K562 (cell line): ENCODE results near the gene GPALPP1. TPM values are rescaled to one million over a fixed set of nuclear protein-coding genes. Genes with fewer than 3 reads are reported as not detected.

Source experiments
- CHD1 ChIP-seq: fragments of 200-600 bp; sonication (generic); IDR thresholded peaks from one replicate; pipeline ENCODE4 v1.6.1; 2012; ENCODE audit warnings: mild to moderate bottlenecking, moderate library complexity, low read length, inconsistent platforms
- DACH1 ChIP-seq: fragments of 450-650 bp; IDR thresholded peaks from 2 replicates; pipeline ENCODE4 v1.6.1; 2018; ENCODE audit not compliant: partially characterized antibody
- DIDO1 ChIP-seq: fragments of 450-650 bp; IDR thresholded peaks from 2 replicates; pipeline ENCODE4 v1.6.1; 2016; ENCODE audit warnings: low read depth, missing biosample characterization, missing genetic modification characterization
- ETV1 ChIP-seq: fragments of 450-650 bp; conservative IDR thresholded peaks from 2 replicates; pipeline ENCODE4 v1.6.1; 2016; ENCODE audit warnings: missing genetic modification characterization, control low read depth, low read depth, missing compliant biosample characterization
- FUS ChIP-seq: fragments of 200-400 bp; formaldehyde crosslinking; optimal IDR thresholded peaks from 2 replicates; pipeline ENCODE3; 2017; ENCODE audit warnings: low read depth, low read length
- GABPB1 ChIP-seq: sonication (generic); formaldehyde crosslinking; IDR thresholded peaks from 2 replicates; pipeline ENCODE4 v1.8.0; 2022; ENCODE audit warnings: mild to moderate bottlenecking, missing genetic modification reagents
- HDAC1 ChIP-seq, 2 experiments: fragments of 450-650 bp; IDR thresholded peaks; 2 replicates each; pipeline ENCODE4 v1.6.1; 2016 to 2017; ENCODE audit warnings: inconsistent platforms in 1 of 2, mild to moderate bottlenecking in 1 of 2, moderate library complexity in 1 of 2
- KLF16 ChIP-seq: IDR thresholded peaks from 2 replicates; pipeline ENCODE4 v1.6.1; 2016; ENCODE audit warnings: antibody characterized with exemption
- MAFG ChIP-seq: fragments of 450-650 bp; conservative IDR thresholded peaks from 2 replicates; pipeline ENCODE4 v1.6.1; 2016; ENCODE audit warnings: missing genetic modification characterization, missing compliant biosample characterization
- MAFK ChIP-seq: IDR thresholded peaks from 2 replicates; pipeline ENCODE4 v1.6.1; 2011; ENCODE audit warnings: low read length, improper control_type of control experiment
- PML ChIP-seq: IDR thresholded peaks from 2 replicates; pipeline ENCODE4 v1.6.1; 2012; ENCODE audit warnings: low read length, inconsistent platforms
- RBM22 ChIP-seq: fragments of 200-400 bp; formaldehyde crosslinking; IDR thresholded peaks from 2 replicates; pipeline ENCODE4 v1.6.1; 2018; ENCODE audit warnings: low read length, low read depth; ENCODE audit not compliant: poor library complexity, severe bottlenecking
- TCF7L2 ChIP-seq: fragments of 150-350 bp; IDR thresholded peaks from 2 replicates; pipeline ENCODE4 v1.6.1; 2016; ENCODE audit warnings: low read depth, mild to moderate bottlenecking, low read length, moderate library complexity
- ZFPM2 ChIP-seq: fragments of 250-450 bp; sonication (Bioruptor Pico); IDR thresholded peaks from 2 replicates; pipeline ENCODE4 v1.5.1; 2022; ENCODE audit warnings: mild to moderate bottlenecking
- ZNF445 ChIP-seq: fragments of 250-450 bp; sonication (Bioruptor Pico); IDR thresholded peaks from 2 replicates; pipeline ENCODE4 v1.4.0; 2020; ENCODE audit warnings: low read depth, mild to moderate bottlenecking, moderate library complexity
- polyA plus RNA-seq, 8 experiments: library from polyadenylated mRNA; depleted of rRNA in 4 of 8; stranded (reverse) in 5 of 8; unstranded in 3 of 8; fragments of >200 nt; fragmentation: Nextera tagmentation in 2 of 8; fragmentation: Illumina TruSeq in 1 of 8; extraction: Ambion mirVana in 2 of 8; extraction: Trizol in 1 of 8; gene quantifications; 2 replicates each; pipeline versions ENCODE4 v1.2.1 to v1.2.3, GENCODE V29; 2011 to 2014; ENCODE audit warnings: inconsistent platforms in 1 of 8, missing spikeins in 1 of 8
- total RNA-seq, 7 experiments: library from RNA; depleted of rRNA in 6 of 7; stranded (reverse); fragments of >200 nt in 6 of 7; fragmentation: Illumina TruSeq in 2 of 7; extraction: Trizol in 2 of 7; gene quantifications; 2 replicates each; pipeline versions ENCODE4 v1.2.1 to v1.2.3, GENCODE V29; 2011 to 2021; ENCODE audit warnings: low replicate concordance in 1 of 7
- TF ChIP-seq, protein P1 (sequence below): fragments of 450-650 bp; IDR thresholded peaks from 2 replicates; pipeline ENCODE4 v1.6.1; 2016; ENCODE audit warnings: mild to moderate bottlenecking
- TF ChIP-seq, protein P2 (sequence below): fragments of 450-650 bp; formaldehyde crosslinking; IDR thresholded peaks from 2 replicates; pipeline ENCODE4 v1.4.0; 2020; ENCODE audit warnings: mild to moderate bottlenecking
- TF ChIP-seq, protein P3 (sequence below): IDR thresholded peaks from 2 replicates; pipeline ENCODE4 v1.6.1; 2011; ENCODE audit warnings: borderline replicate concordance, low read depth, mild to moderate bottlenecking, moderate library complexity, low read length; ENCODE audit not compliant: insufficient read depth, poor library complexity, severe bottlenecking
- TF ChIP-seq, protein P4 (sequence below), 2 experiments: fragments of 250-450 bp in 1 of 2; fragments of 450-650 bp in 1 of 2; sonication (Bioruptor Pico) in 1 of 2; IDR thresholded peaks; 2 replicates each; pipeline versions ENCODE4 v1.6.1 to v1.8.0; 2016 to 2021; ENCODE audit warnings: mild to moderate bottlenecking in 2 of 2, moderate library complexity in 2 of 2, missing compliant biosample characterization in 1 of 2, missing genetic modification characterization in 1 of 2
- TF ChIP-seq, protein P5 (sequence below): fragments of 450-650 bp; IDR thresholded peaks from 2 replicates; pipeline ENCODE4 v1.6.1; 2014; ENCODE audit warnings: low read depth, mild to moderate bottlenecking, moderate library complexity, borderline replicate concordance

GPALPP1 gene
- total and polyA plus RNA-seq, 9 of the 15 experiments (the other 6 are each of a cell fraction or from before 2014, with no cell fraction given), result 8.1 to 22.3 (median 18.5) TPM

DNA sequence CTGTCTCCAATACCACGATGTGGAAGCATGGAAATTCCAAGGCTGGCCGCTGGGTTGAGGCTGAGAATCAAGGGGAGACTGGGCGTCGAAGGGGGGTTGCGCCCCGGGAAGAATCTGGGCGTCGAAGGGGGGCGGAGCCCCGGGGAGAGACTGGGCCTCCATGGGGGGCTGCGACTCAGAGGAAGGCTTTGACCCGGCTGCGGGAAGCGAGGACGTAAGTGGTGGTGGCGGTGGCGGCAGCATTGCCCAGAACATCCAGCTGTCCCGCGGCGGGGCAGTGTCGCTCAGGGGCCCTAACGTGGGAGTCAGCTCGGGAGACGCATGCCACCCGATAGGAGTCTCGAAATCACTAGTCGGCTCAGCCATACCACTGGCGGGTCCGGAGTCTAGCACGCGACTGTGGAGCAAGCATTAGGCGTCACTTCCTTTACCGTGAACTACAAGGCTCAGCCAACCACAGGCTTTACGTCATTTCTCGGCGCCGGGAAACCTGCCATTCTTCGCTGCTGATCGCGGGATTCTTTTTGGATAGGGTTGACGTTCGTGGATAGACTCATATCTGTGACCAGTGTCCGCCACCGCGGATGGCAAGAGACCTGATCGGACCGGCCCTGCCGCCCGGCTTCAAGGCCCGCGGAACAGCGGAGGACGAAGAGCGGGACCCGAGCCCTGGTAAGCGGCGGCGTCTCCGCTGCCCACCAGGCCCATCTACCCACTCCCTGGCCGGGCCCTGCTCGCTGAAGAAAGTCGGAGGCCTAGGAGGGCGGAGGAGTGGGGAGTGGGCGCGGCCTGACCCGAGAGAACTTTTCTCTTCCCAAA is at the start of gene GPALPP1, which contains the start of gene NUFIP1 (continued):
- TF ChIP-seq, protein P1, sequence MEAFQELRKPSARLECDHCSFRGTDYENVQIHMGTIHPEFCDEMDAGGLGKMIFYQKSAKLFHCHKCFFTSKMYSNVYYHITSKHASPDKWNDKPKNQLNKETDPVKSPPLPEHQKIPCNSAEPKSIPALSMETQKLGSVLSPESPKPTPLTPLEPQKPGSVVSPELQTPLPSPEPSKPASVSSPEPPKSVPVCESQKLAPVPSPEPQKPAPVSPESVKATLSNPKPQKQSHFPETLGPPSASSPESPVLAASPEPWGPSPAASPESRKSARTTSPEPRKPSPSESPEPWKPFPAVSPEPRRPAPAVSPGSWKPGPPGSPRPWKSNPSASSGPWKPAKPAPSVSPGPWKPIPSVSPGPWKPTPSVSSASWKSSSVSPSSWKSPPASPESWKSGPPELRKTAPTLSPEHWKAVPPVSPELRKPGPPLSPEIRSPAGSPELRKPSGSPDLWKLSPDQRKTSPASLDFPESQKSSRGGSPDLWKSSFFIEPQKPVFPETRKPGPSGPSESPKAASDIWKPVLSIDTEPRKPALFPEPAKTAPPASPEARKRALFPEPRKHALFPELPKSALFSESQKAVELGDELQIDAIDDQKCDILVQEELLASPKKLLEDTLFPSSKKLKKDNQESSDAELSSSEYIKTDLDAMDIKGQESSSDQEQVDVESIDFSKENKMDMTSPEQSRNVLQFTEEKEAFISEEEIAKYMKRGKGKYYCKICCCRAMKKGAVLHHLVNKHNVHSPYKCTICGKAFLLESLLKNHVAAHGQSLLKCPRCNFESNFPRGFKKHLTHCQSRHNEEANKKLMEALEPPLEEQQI, result peak; percentile 29; the same call in 1 of the 2 replicates
- TF ChIP-seq ZFPM2 (no peak), GABPB1 (CRISPR knock-in tag) (peak; percentile 96), MAFG (tag) (no peak), ZNF445 (CRISPR knock-in tag) (no peak), ETV1 (0 out of 2 replicates have a peak, but pooled peaks have one; percentile 16), CHD1 (no peak), DIDO1 (peak; percentile 89), FUS (no peak), MAFK (no peak), DACH1 (no peak), TCF7L2 (no peak), KLF16 (no peak), HDAC1 (IDR thresholded peaks at IDR 0.05) (peak in 1 of 2 experiments; percentile 94; a peak in 2 of 4 replicates), RBM22 (no peak), PML (no peak)
- TF ChIP-seq, protein P2, sequence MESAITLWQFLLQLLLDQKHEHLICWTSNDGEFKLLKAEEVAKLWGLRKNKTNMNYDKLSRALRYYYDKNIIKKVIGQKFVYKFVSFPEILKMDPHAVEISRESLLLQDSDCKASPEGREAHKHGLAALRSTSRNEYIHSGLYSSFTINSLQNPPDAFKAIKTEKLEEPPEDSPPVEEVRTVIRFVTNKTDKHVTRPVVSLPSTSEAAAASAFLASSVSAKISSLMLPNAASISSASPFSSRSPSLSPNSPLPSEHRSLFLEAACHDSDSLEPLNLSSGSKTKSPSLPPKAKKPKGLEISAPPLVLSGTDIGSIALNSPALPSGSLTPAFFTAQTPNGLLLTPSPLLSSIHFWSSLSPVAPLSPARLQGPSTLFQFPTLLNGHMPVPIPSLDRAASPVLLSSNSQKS, result no peak
- TF ChIP-seq, protein P3, sequence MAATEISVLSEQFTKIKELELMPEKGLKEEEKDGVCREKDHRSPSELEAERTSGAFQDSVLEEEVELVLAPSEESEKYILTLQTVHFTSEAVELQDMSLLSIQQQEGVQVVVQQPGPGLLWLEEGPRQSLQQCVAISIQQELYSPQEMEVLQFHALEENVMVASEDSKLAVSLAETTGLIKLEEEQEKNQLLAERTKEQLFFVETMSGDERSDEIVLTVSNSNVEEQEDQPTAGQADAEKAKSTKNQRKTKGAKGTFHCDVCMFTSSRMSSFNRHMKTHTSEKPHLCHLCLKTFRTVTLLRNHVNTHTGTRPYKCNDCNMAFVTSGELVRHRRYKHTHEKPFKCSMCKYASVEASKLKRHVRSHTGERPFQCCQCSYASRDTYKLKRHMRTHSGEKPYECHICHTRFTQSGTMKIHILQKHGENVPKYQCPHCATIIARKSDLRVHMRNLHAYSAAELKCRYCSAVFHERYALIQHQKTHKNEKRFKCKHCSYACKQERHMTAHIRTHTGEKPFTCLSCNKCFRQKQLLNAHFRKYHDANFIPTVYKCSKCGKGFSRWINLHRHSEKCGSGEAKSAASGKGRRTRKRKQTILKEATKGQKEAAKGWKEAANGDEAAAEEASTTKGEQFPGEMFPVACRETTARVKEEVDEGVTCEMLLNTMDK, result no peak
- TF ChIP-seq, protein P4, sequence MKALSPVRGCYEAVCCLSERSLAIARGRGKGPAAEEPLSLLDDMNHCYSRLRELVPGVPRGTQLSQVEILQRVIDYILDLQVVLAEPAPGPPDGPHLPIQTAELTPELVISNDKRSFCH (CRISPR knock-in tag; IDR thresholded peaks at IDR 0.05), result no peak
- TF ChIP-seq, protein P4 (tag; IDR thresholded peaks at IDR 0.05), result no peak
- TF ChIP-seq, protein P5, sequence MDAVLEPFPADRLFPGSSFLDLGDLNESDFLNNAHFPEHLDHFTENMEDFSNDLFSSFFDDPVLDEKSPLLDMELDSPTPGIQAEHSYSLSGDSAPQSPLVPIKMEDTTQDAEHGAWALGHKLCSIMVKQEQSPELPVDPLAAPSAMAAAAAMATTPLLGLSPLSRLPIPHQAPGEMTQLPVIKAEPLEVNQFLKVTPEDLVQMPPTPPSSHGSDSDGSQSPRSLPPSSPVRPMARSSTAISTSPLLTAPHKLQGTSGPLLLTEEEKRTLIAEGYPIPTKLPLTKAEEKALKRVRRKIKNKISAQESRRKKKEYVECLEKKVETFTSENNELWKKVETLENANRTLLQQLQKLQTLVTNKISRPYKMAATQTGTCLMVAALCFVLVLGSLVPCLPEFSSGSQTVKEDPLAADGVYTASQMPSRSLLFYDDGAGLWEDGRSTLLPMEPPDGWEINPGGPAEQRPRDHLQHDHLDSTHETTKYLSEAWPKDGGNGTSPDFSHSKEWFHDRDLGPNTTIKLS, result no peak
